ENCODE results near the gene TTC16.

- TF ChIP-seq GATA2 (IDR thresholded peaks at IDR 0.05; ENCODE audit: low read depth, low read length) (no peak), GATA3 (IDR thresholded peaks at IDR 0.05; ENCODE audit: low read depth, low read length) (no peak)
These were observed 9.0 kb upstream of the TTC16 start, which contains the start of gene CFAP157 for GRCh38 chr9:127706836-127707241.
